ENCODE measurements around the gene MARK3.

DNA sequence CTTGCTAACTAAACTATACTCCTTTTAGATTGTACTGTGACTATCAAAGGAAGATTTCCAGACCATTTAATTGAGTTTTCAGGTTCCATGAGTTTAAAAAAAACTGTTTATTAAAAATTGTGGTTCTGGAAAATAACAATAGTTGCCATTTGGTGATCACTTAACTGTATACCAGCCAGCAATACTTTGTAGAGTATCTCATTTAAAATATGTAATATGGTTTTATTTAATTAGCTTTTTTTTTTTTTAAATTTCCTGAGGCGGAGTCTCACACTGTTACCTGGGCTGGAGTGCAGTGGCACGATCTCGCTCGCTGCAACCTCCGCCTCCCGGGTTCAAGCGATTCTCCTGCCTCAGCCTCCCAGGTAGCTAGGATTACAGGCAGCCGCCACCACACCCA, 7.4 kb downstream of the MARK3 start:
- TF ChIP-seq, protein P1, sequence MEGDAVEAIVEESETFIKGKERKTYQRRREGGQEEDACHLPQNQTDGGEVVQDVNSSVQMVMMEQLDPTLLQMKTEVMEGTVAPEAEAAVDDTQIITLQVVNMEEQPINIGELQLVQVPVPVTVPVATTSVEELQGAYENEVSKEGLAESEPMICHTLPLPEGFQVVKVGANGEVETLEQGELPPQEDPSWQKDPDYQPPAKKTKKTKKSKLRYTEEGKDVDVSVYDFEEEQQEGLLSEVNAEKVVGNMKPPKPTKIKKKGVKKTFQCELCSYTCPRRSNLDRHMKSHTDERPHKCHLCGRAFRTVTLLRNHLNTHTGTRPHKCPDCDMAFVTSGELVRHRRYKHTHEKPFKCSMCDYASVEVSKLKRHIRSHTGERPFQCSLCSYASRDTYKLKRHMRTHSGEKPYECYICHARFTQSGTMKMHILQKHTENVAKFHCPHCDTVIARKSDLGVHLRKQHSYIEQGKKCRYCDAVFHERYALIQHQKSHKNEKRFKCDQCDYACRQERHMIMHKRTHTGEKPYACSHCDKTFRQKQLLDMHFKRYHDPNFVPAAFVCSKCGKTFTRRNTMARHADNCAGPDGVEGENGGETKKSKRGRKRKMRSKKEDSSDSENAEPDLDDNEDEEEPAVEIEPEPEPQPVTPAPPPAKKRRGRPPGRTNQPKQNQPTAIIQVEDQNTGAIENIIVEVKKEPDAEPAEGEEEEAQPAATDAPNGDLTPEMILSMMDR (IDR thresholded peaks at IDR 0.05), result no peak
- TF ChIP-seq POLR2A (IDR thresholded peaks at IDR 0.05), result no peak
